HCT116 (cell line): ENCODE measurements around the gene COL4A1.

ENCODE experiments used
- CTCF ChIP-seq, 3 experiments: fragments of 200-600 bp in 1 of 3; sonication (generic) in 1 of 3; IDR thresholded peaks in 2 of 3; conservative IDR thresholded peaks in 1 of 3; 2 replicates each; pipeline ENCODE4 v1.5.1; 2012 to 2017; ENCODE audit warnings: low read depth in 2 of 3, low read length in 2 of 3, antibody characterized with exemption in 1 of 3, borderline replicate concordance in 1 of 3, control low read depth in 1 of 3, mild to moderate bottlenecking in 1 of 3, mixed read lengths in 1 of 3, mixed run types in 1 of 3, moderate library complexity in 1 of 3; ENCODE audit not compliant: insufficient read depth in 1 of 3
- ELF1 ChIP-seq: IDR thresholded peaks from 2 replicates; pipeline ENCODE4 v1.6.1; 2012; ENCODE audit warnings: low read depth, borderline replicate concordance
- EZH2phosphoT487 ChIP-seq: fragments of 200-600 bp; IDR thresholded peaks from 2 replicates; pipeline ENCODE4 v1.6.1; 2018; ENCODE audit warnings: antibody characterized with exemption, borderline replicate concordance
- JUND ChIP-seq: IDR thresholded peaks from 2 replicates; pipeline ENCODE4 v1.6.1; 2012
- POLR2A ChIP-seq: IDR thresholded peaks from 2 replicates; pipeline ENCODE4 v1.7.0; 2011; ENCODE audit warnings: borderline replicate concordance; ENCODE audit not compliant: insufficient read depth, insufficient read length; ENCODE audit errors: extremely low read depth
- RAD21 ChIP-seq: IDR thresholded peaks from 2 replicates; pipeline ENCODE4 v1.6.1; 2012; ENCODE audit warnings: low read depth, mild to moderate bottlenecking
- REST ChIP-seq: IDR thresholded peaks from 2 replicates; pipeline ENCODE4 v1.6.1; 2012; ENCODE audit warnings: low read depth
- SIN3A ChIP-seq: IDR thresholded peaks from 2 replicates; pipeline ENCODE4 v1.6.1; 2012; ENCODE audit warnings: low read depth
- SRF ChIP-seq: IDR thresholded peaks from 2 replicates; pipeline ENCODE4 v1.6.1; 2012; ENCODE audit warnings: low read depth

- TF ChIP-seq CTCF (IDR thresholded peaks at IDR 0.05 in 2 of 3, conservative IDR thresholded peaks at IDR 0.05 in 1 of 3; ENCODE audit: borderline replicate concordance in 1 of 3, insufficient read depth in 1 of 3, low read depth in 2 of 3, low read length in 2 of 3), result no peak
- TF ChIP-seq RAD21, result no peak
- TF ChIP-seq POLR2A, result no peak
- TF ChIP-seq REST, result no peak
- TF ChIP-seq EZH2phosphoT487, result no peak
- TF ChIP-seq SRF, result no peak
- no peak for TF ChIP-seq JUND
- TF ChIP-seq SIN3A, result no peak
- no peak for TF ChIP-seq ELF1
These were observed 2.9 kb upstream of the COL4A1 start for GRCh38 chr13:110309661-110310524.
